ENCODE data around the gene TWIST2. TPM values are rescaled to one million over a fixed set of nuclear protein-coding genes. Genes with fewer than 3 reads are reported as not detected.

The TWIST2 gene
- total and polyA plus RNA-seq, 9 of the 15 experiments (the other 6 are each of a cell fraction or from before 2014, with no cell fraction given): not detected

- TF ChIP-seq, protein P1, sequence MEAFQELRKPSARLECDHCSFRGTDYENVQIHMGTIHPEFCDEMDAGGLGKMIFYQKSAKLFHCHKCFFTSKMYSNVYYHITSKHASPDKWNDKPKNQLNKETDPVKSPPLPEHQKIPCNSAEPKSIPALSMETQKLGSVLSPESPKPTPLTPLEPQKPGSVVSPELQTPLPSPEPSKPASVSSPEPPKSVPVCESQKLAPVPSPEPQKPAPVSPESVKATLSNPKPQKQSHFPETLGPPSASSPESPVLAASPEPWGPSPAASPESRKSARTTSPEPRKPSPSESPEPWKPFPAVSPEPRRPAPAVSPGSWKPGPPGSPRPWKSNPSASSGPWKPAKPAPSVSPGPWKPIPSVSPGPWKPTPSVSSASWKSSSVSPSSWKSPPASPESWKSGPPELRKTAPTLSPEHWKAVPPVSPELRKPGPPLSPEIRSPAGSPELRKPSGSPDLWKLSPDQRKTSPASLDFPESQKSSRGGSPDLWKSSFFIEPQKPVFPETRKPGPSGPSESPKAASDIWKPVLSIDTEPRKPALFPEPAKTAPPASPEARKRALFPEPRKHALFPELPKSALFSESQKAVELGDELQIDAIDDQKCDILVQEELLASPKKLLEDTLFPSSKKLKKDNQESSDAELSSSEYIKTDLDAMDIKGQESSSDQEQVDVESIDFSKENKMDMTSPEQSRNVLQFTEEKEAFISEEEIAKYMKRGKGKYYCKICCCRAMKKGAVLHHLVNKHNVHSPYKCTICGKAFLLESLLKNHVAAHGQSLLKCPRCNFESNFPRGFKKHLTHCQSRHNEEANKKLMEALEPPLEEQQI (IDR thresholded peaks at IDR 0.05): no peak
- TF ChIP-seq HNRNPUL1 (IDR thresholded peaks at IDR 0.05; ENCODE audit: low read length): no peak
- TF ChIP-seq ZNF121 (CRISPR knock-in tag; conservative IDR thresholded peaks at IDR 0.05): no peak
- no peak for TF ChIP-seq ETV6 (IDR thresholded peaks at IDR 0.05; ENCODE audit: borderline replicate concordance in 1 of 2, low read depth in 2 of 2, low read length in 1 of 2)
- no peak for TF ChIP-seq ETV6 (CRISPR knock-in tag; IDR thresholded peaks at IDR 0.05; ENCODE audit: borderline replicate concordance)
- TF ChIP-seq STAT6 (CRISPR knock-in tag; IDR thresholded peaks at IDR 0.05): no peak
- no peak for TF ChIP-seq ZBTB34 (CRISPR knock-in tag; IDR thresholded peaks at IDR 0.05)
- TF ChIP-seq ZNF75A (CRISPR knock-in tag; IDR thresholded peaks at IDR 0.05): no peak
Measured at GRCh38 chr2:238868067-238868524, 20.2 kb downstream of the TWIST2 start (continued).

Measured in K562 (cell line).